ENCODE data around the gene MDH2. TPM values are rescaled to one million over a fixed set of nuclear protein-coding genes. Genes with fewer than 3 reads are reported as not detected.

The MDH2 gene
- total RNA-seq, 1 donor from 2014 or later, result 119 TPM

GRCh38 chr7:76060842-76061241 is 12.9 kb downstream of the MDH2 start:
- Mint-ChIP-seq H3K4me1 (ENCODE audit: unreplicated experiment) (peaks cover 1% of the 10 kb centered on the region), H3K27me3 (ENCODE audit: unreplicated experiment) (no peaks in the 10 kb centered on the region), H3K27ac (ENCODE audit: unreplicated experiment) (no peak overlapping the region), H3K4me3 (ENCODE audit: unreplicated experiment) (no peak overlapping the region), H3K36me3 (ENCODE audit: unreplicated experiment) (peaks cover 54% of the 10 kb centered on the region), H3K9me3 (ENCODE audit: unreplicated experiment) (no peaks in the 10 kb centered on the region)
- TF ChIP-seq, protein P1, sequence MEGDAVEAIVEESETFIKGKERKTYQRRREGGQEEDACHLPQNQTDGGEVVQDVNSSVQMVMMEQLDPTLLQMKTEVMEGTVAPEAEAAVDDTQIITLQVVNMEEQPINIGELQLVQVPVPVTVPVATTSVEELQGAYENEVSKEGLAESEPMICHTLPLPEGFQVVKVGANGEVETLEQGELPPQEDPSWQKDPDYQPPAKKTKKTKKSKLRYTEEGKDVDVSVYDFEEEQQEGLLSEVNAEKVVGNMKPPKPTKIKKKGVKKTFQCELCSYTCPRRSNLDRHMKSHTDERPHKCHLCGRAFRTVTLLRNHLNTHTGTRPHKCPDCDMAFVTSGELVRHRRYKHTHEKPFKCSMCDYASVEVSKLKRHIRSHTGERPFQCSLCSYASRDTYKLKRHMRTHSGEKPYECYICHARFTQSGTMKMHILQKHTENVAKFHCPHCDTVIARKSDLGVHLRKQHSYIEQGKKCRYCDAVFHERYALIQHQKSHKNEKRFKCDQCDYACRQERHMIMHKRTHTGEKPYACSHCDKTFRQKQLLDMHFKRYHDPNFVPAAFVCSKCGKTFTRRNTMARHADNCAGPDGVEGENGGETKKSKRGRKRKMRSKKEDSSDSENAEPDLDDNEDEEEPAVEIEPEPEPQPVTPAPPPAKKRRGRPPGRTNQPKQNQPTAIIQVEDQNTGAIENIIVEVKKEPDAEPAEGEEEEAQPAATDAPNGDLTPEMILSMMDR (IDR thresholded peaks at IDR 0.05), result no peak
- no peak for DNase-seq (ENCODE audit: extremely low spot score, unreplicated experiment)

DNA sequence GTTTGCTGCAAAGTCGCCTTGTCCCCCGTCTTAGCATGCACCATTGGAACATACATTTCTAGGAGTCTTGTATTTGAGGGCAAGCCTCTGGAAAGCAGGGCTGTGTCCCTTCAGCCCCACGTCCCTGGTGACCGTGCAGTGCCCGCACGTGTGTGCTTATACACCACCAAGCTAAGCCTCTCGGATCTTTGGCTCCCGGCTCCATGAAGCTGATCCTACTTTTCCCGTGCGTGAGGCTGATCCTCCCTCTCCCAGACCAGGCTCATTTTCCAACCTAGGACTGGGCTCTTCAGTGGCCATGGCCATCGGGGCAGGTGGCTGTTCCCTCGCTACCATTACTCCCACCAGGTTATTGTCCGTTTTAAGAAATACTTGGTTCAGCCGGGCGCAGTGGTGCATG is 14.3 kb downstream of the MDH2 start:
- TF ChIP-seq, protein P1 (IDR thresholded peaks at IDR 0.05), result no peak
- Mint-ChIP-seq H3K4me3 (ENCODE audit: unreplicated experiment) (no peak overlapping the region), H3K9me3 (ENCODE audit: unreplicated experiment) (no peaks in the 10 kb centered on the region), H3K36me3 (ENCODE audit: unreplicated experiment) (peaks cover 65% of the 10 kb centered on the region), H3K27me3 (ENCODE audit: unreplicated experiment) (no peaks in the 10 kb centered on the region), H3K27ac (ENCODE audit: unreplicated experiment) (no peak overlapping the region), H3K4me1 (ENCODE audit: unreplicated experiment) (peaks cover 1% of the 10 kb centered on the region)
- no peak for DNase-seq (ENCODE audit: extremely low spot score, unreplicated experiment)

DNA sequence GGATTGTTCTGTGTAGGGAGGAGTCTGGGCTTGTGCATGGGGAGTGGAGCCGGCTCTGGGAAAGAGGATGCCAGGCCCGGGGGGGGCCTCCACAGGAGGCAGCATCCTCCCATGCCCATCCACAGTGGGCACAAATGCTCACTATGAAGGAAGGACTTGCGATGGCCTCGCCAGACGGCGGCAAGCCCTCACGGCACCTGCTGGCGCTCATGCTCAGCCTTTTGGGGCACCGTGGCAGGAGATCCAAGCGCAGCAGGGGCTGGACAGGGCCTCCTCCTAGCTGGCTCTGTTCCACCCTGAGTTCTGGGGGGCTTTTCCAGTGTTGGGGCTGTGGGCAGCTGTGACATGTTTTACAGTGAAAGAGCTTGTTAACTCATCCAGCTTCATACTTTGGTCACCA is 15.2 kb downstream of the MDH2 start:
- Mint-ChIP-seq H3K9me3 (ENCODE audit: unreplicated experiment) (no peaks in the 10 kb centered on the region), H3K27ac (ENCODE audit: unreplicated experiment) (no peak overlapping the region), H3K36me3 (ENCODE audit: unreplicated experiment) (peaks cover 62% of the 10 kb centered on the region), H3K4me1 (ENCODE audit: unreplicated experiment) (peaks cover 1% of the 10 kb centered on the region), H3K27me3 (ENCODE audit: unreplicated experiment) (no peaks in the 10 kb centered on the region), H3K4me3 (ENCODE audit: unreplicated experiment) (no peak overlapping the region)
- TF ChIP-seq, protein P1 (IDR thresholded peaks at IDR 0.05), result no peak
- DNase-seq (ENCODE audit: extremely low spot score, unreplicated experiment), result no peak

DNA sequence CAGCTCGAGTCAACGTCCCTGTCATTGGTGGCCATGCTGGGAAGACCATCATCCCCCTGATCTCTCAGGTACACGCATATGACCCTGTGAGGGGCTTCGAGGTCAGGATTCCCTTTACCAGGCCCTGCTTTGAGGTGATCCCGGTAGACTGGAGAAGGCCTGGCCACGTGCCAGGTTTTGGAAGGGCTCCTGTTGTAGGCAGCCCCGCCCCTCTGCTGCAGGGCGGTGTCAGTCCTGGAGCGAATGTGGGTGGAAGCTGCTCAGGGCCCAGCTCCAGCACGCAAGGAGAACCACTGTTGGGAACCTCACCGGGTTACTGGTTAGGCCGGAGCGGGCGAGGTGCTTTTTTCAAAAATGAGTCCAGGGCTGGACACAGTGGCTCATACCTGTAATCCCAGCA is 15.6 kb downstream of the MDH2 start:
- DNase-seq (ENCODE audit: extremely low spot score, unreplicated experiment), result no peak
- Mint-ChIP-seq H3K4me3 (ENCODE audit: unreplicated experiment) (no peak overlapping the region), H3K9me3 (ENCODE audit: unreplicated experiment) (no peaks in the 10 kb centered on the region), H3K4me1 (ENCODE audit: unreplicated experiment) (peaks cover 1% of the 10 kb centered on the region), H3K27ac (ENCODE audit: unreplicated experiment) (no peak overlapping the region), H3K36me3 (ENCODE audit: unreplicated experiment) (peaks cover 58% of the 10 kb centered on the region), H3K27me3 (ENCODE audit: unreplicated experiment) (no peaks in the 10 kb centered on the region)
- TF ChIP-seq, protein P1 (IDR thresholded peaks at IDR 0.05), result no peak

- peaks cover 8% of the 10 kb centered on the region for H3K4me1 Mint-ChIP-seq (ENCODE audit: unreplicated experiment)
- H3K27me3 Mint-ChIP-seq (ENCODE audit: unreplicated experiment), result no peaks in the 10 kb centered on the region
- no peak overlapping the region for H3K27ac Mint-ChIP-seq (ENCODE audit: unreplicated experiment)
- H3K4me3 Mint-ChIP-seq (ENCODE audit: unreplicated experiment), result no peak overlapping the region
- H3K36me3 Mint-ChIP-seq (ENCODE audit: unreplicated experiment), result peaks cover 53% of the 10 kb centered on the region
- DNase-seq (ENCODE audit: extremely low spot score, unreplicated experiment), result no peak
- no peaks in the 10 kb centered on the region for H3K9me3 Mint-ChIP-seq (ENCODE audit: unreplicated experiment)
- TF ChIP-seq, protein P1 (IDR thresholded peaks at IDR 0.05), result no peak
Observed at GRCh38 chr7:76064208-76064970, 16.5 kb downstream of the MDH2 start.
